Calu3 (cell line): Measurements from ENCODE around the gene MAP3K14. TPM values are rescaled to one million over a fixed set of nuclear protein-coding genes. Genes with fewer than 3 reads are reported as not detected.
A peak's percentile ranks its signal among the peaks of the same experiment; 100 is the strongest.

Experiments
- BruUV-seq: library from RNA; stranded (reverse); fragments of 400-500 nt; replicated peaks from 2 replicates; lab custom pipeline; 2021; lab: Mats Ljungman, UMichigan
- CTCF ChIA-PET: fragments of 300-600 bp; sonication (Branson Sonifier 250); formaldehyde crosslinking; loops from one replicate; lab custom pipeline; 2022; ENCODE audit warnings: antibody characterized with exemption; lab: Charles Lee
- DNase-seq: peaks from one replicate; pipeline ENCODE4 v3.0.0; 2022
- H3K27ac Mint-ChIP-seq: one replicate; pipeline ENCODE4 v1.8.0; 2022; ENCODE audit warnings: mixed read lengths; ENCODE audit not compliant: unreplicated experiment
- H3K27me3 Mint-ChIP-seq: one replicate; pipeline ENCODE4 v1.8.0; 2022; ENCODE audit warnings: mixed read lengths; ENCODE audit not compliant: unreplicated experiment
- H3K36me3 Mint-ChIP-seq: one replicate; pipeline ENCODE4 v1.8.0; 2022; ENCODE audit warnings: mild to moderate bottlenecking, moderate library complexity, mixed read lengths; ENCODE audit not compliant: insufficient read depth, unreplicated experiment
- H3K4me1 Mint-ChIP-seq: one replicate; pipeline ENCODE4 v1.8.0; 2022; ENCODE audit warnings: mild to moderate bottlenecking, low read depth, mixed read lengths; ENCODE audit not compliant: unreplicated experiment
- H3K4me3 Mint-ChIP-seq: one replicate; pipeline ENCODE4 v1.8.0; 2022; ENCODE audit warnings: mild to moderate bottlenecking, low read depth, moderate library complexity, mixed read lengths; ENCODE audit not compliant: unreplicated experiment
- H3K9me3 Mint-ChIP-seq: one replicate; pipeline ENCODE4 v1.8.0; 2022; ENCODE audit warnings: low read depth, mixed read lengths; ENCODE audit not compliant: unreplicated experiment
- CTCF ChIP-seq: fragments of 200-600 bp; IDR thresholded peaks from one replicate; pipeline ENCODE4 v1.8.0; 2022; ENCODE audit warnings: antibody characterized with exemption; ENCODE audit not compliant: unreplicated experiment
- intact Hi-C: fragments of 100-400 bp; cut with micrococcal nuclease; formaldehyde crosslinking; loops from one replicate; pipeline ENCODE4 v1.10.0; 2022; ENCODE audit not compliant: unreplicated experiment
- total RNA-seq: library from RNA; stranded (reverse); gene quantifications from 2 replicates; pipeline ENCODE4 v1.2.3, GENCODE V29; 2022

The MAP3K14 gene
- total RNA-seq, 1 experiment from 2014 or later, result 26.7 TPM

GRCh38 chr17:45224671-45225050 lies 92.2 kb downstream of the MAP3K14 start:
- no TSS peak for BruUV-seq
- DNase-seq, result no peak
- Mint-ChIP-seq H3K4me3 (no peak overlapping the region), H3K27ac (no peak overlapping the region), H3K27me3 (peaks cover 42% of the 10 kb centered on the region), H3K36me3 (peaks cover 16% of the 10 kb centered on the region), H3K4me1 (peaks cover 22% of the 10 kb centered on the region), H3K9me3 (no peaks in the 10 kb centered on the region)
- CTCF ChIA-PET, result no interaction called here
- TF ChIP-seq CTCF, result no peak
- intact Hi-C loops, result no loop called here

GRCh38 chr17:45223539-45224528 lies 93.0 kb downstream of the MAP3K14 start:
- Mint-ChIP-seq H3K36me3 (peaks cover 14% of the 10 kb centered on the region), H3K4me1 (peaks cover 22% of the 10 kb centered on the region), H3K4me3 (no peak overlapping the region), H3K27me3 (peaks cover 46% of the 10 kb centered on the region), H3K27ac (no peak overlapping the region), H3K9me3 (no peaks in the 10 kb centered on the region)
- BruUV-seq, result no TSS peak
- peak; percentile 3 for TF ChIP-seq CTCF
- CTCF ChIA-PET, result no interaction called here
- intact Hi-C loops, result no loop called here
- no peak for DNase-seq

- H3K9me3 Mint-ChIP-seq, result no peaks in the 10 kb centered on the region
- H3K27me3 Mint-ChIP-seq, result peaks cover 46% of the 10 kb centered on the region
- no peak overlapping the region for H3K27ac Mint-ChIP-seq
- intact Hi-C loops, result no loop called here
- CTCF ChIA-PET, result no interaction called here
- H3K4me3 Mint-ChIP-seq, result peak overlapping the region; percentile 72
- no peak for DNase-seq
- peaks cover 22% of the 10 kb centered on the region for H3K4me1 Mint-ChIP-seq
- H3K36me3 Mint-ChIP-seq, result peaks cover 16% of the 10 kb centered on the region
- TF ChIP-seq CTCF, result no peak
- no TSS peak for BruUV-seq
These were observed 93.8 kb downstream of the MAP3K14 start for GRCh38 chr17:45222996-45223538.

DNA sequence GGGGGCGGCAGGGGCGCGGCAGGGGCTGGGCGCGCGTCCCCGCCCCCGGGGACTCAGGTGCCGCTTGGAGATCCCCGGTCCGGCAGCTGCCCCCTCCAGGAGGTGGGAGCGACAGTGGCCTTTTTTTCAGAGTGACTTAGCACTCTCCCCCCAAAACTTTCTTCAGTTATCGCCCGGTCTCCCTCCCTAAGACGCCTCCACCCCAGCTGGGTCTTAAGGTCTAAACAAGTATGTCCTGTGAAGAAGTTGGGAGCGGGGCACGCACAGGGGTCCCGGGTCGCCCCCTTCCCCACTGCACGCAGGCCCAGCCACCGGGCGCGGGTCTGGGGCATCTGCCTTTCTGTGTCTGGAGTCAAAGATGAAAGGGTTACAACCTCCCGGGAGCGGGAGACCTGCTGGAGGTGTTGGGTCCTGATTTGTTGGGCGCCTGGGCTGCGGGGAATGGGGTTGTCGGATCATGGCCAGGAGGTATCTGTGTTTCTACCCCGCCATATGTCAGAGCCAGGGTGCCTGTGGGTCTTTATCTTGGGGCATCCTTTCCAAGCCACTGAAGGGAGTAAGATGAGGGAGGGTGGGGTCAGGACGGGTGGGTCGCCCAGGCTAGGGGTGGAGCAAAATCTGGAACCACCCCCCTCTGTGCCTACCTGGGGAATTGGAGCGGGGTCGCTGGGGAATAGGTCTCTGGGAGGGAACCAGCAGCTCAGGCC lies 94.4 kb downstream of the MAP3K14 start:
- H3K27me3 Mint-ChIP-seq, result peaks cover 46% of the 10 kb centered on the region
- CTCF ChIA-PET, result interaction anchor here (1.0 kb wide), 1 partner anchor 13 kb away, joined by 4 read pairs; no protein-coding TSS in a partner anchor
- peaks cover 16% of the 10 kb centered on the region for H3K36me3 Mint-ChIP-seq
- H3K27ac Mint-ChIP-seq, result peak overlapping the region; percentile 60
- peaks cover 22% of the 10 kb centered on the region for H3K4me1 Mint-ChIP-seq
- TF ChIP-seq CTCF, result no peak
- DNase-seq, result no peak
- no peaks in the 10 kb centered on the region for H3K9me3 Mint-ChIP-seq
- BruUV-seq, result no TSS peak
- intact Hi-C loops, result no loop called here
- peak overlapping the region; percentile 72 for H3K4me3 Mint-ChIP-seq
